Ishikawa (cell line): ENCODE data around the gene GPR153.

Experiments
- CEBPB ChIP-seq: IDR thresholded peaks from 2 replicates; pipeline ENCODE4 v1.6.1; 2012
- CREB1 ChIP-seq: IDR thresholded peaks from 2 replicates; pipeline ENCODE4 v1.6.1; 2012; ENCODE audit warnings: low read depth
- EGR1 ChIP-seq: IDR thresholded peaks from 2 replicates; pipeline ENCODE4 v1.6.1; 2012
- EP300 ChIP-seq: IDR thresholded peaks from 2 replicates; pipeline ENCODE4 v1.6.1; 2012; ENCODE audit warnings: borderline replicate concordance
- FOXM1 ChIP-seq: IDR thresholded peaks from 2 replicates; pipeline ENCODE4 v1.6.1; 2012; ENCODE audit warnings: low read depth, borderline replicate concordance
- NFIC ChIP-seq: IDR thresholded peaks from 2 replicates; pipeline ENCODE4 v1.6.1; 2012
- RAD21 ChIP-seq: IDR thresholded peaks from 2 replicates; pipeline ENCODE4 v1.6.1; 2012; ENCODE audit warnings: low read depth
- TAF1 ChIP-seq: IDR thresholded peaks from 2 replicates; pipeline ENCODE4 v1.6.1; 2012; ENCODE audit warnings: low read depth, mild to moderate bottlenecking
- TCF12 ChIP-seq: IDR thresholded peaks from 2 replicates; pipeline ENCODE4 v1.6.1; 2012; ENCODE audit warnings: low read depth
- TEAD4 ChIP-seq: IDR thresholded peaks from 2 replicates; pipeline ENCODE4 v1.6.1; 2012
- YY1 ChIP-seq: IDR thresholded peaks from 2 replicates; pipeline ENCODE4 v1.6.1; 2012; ENCODE audit warnings: low read depth
- ZBTB7A ChIP-seq: IDR thresholded peaks from 2 replicates; pipeline ENCODE4 v1.6.1; 2012; ENCODE audit warnings: low read depth
- TF ChIP-seq, protein P1 (sequence below): IDR thresholded peaks from 2 replicates; pipeline ENCODE4 v1.6.1; 2012
- TF ChIP-seq, protein P2 (sequence below): IDR thresholded peaks from 2 replicates; pipeline ENCODE4 v1.6.1; 2012
- TF ChIP-seq, protein P3 (sequence below): IDR thresholded peaks from 2 replicates; pipeline ENCODE4 v1.6.1; 2012; ENCODE audit warnings: low read depth, mild to moderate bottlenecking

Gene GPR153

DNA sequence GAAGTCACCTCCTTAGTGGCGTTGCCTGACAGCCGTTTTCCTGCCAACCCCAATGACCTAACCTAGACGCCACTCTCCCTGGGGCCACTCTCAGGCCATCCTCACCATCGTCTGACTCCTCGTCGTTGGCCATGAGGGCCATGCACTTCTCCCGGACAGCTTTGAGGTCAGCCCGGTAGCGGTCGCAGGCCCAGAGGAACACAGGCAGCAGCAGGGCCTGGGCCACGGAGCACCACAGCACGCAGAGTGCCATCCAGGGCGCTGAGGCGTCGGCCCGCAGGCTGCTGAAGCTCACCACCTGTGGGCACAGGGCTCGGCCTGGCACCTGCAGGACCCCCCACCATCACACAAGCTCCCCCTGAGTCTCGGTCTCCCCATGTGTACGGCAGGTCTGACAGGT is 9.7 kb downstream of the GPR153 start:
- TF ChIP-seq RAD21, result no peak

DNA sequence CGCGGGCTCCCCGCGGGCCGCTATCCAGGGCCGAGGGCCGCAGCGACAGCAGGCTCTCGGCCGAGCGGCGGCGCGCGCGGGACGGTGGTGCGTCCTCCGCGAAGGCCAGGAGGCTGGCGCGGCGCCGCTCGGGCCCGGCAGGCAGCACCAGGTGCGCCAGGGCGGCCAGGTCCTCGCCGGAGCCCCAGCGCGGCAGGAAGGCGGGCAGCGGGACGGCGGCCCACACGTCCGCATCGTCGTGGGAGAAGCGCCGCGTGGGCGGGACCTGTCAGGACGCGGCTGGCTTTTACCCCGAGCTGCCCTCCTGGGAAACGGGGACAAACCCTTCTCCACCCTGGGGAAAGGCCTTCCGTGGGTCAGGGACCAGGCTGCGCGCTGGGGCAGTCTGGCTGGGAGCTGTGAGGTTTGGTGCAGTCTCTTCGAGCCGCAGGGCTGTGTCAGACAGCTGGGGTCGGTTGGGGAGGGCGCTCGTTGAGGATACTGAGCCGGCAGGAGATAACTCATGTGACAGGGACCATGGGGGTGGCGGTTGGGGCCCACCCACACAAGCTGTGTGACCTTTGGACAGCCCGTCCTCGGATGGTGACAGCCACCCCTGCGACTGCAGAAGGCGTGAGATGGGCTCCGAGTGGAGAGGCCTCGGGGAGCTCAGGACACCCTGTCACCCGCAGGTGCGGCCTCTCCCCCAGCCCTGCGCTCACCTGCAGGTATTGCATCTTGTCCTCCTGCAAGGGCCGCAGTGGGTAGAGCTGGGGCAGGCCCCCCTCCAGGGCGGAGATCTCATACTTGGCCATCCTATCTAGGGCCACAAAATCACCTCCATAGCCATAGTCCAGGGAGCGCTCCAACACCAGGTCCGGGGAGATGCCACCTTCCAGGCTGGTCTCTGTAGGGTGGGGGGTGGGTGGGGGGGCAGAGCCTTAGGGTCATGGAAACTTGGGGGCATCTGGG is 10.9 kb downstream of the GPR153 start:
- TF ChIP-seq CEBPB (no peak), EGR1 (peak; percentile 34; the same call in 1 of the 2 replicates)
- TF ChIP-seq, protein P1, sequence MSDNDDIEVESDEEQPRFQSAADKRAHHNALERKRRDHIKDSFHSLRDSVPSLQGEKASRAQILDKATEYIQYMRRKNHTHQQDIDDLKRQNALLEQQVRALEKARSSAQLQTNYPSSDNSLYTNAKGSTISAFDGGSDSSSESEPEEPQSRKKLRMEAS, result peak; percentile 28; the same call in 1 of the 2 replicates

DNA sequence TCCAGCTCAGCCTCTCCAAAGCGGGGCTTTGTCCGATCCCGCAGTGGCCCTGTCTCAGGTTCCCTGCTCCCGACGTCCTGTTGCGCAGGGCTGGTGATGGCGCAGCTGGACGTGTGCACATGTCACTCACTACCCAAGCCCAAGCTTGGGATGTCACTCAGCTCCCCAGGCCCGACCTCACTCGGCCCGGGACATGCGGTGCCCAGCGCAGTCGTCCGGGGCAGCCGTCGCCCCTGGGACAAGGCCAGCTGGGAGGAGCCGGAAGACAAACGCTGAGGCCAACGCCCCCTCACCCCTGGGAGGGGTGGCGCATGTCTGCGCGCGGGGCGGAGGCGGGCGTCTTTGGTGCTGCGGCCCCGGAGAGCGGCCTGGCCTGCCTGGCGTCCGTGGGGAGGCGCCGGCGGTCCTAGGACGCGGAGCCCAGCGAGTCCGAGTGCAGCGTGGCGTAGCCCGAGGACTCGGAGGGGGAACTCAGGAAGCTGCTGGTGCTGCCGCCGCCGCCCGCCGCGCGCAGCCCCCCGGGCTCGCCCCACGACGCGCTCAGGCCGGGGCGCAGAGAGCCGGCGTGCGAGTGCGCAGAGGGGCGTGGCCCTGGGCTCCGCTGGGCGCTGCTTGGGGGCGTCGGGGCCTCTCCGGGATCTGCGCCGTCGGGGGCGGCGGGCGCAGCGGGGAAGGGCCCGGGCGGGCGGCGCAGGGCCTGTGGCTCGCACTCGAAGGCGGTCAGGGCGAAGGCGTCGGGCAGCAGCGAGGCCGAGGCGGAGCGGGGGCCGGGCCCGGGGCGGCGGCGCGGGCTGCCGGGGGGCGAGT is 11.8 kb downstream of the GPR153 start:
- no peak for TF ChIP-seq EP300
- no peak for TF ChIP-seq TAF1
- peak; percentile 38; the same call in 1 of the 2 replicates for TF ChIP-seq NFIC
- TF ChIP-seq EGR1, result peak; percentile 53; the same call in 1 of the 2 replicates
- peak; percentile 43; the same call in 1 of the 2 replicates for TF ChIP-seq ZBTB7A

DNA sequence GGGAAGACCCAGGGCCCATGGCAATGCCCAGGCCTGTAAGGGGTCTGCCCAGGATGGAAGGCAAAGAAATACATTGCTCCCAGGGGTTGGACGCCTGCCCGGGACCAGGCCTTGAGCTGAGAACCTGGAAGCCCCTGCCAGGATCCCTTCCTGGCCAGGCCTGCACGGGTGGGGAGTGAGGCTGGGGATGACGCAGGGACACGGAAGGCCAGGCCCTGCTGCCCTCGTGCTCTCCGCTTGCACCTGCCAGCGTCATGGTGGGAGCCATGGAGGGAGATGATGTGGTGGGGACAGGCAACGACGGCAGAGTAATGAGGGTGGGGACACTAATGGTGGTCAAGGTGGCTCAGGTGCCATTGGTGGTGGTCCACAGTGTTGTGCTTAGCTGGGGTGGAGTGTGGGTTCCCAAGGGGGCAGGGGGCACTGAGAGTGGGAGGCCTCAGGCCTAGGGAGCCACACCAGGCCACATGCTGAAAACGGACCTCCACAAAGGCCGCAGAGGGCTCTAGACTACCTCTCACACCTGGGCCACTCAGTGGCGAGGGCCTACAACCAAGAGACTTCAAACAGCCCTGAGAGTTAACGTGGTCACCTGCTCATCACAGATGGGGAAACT is 12.6 kb downstream of the GPR153 start:
- TF ChIP-seq NFIC (no peak), TEAD4 (no peak), EGR1 (no peak), TCF12 (no peak), TAF1 (no peak), YY1 (no peak)
- TF ChIP-seq, protein P2, sequence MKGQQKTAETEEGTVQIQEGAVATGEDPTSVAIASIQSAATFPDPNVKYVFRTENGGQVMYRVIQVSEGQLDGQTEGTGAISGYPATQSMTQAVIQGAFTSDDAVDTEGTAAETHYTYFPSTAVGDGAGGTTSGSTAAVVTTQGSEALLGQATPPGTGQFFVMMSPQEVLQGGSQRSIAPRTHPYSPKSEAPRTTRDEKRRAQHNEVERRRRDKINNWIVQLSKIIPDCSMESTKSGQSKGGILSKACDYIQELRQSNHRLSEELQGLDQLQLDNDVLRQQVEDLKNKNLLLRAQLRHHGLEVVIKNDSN, result no peak
- TF ChIP-seq, protein P3, sequence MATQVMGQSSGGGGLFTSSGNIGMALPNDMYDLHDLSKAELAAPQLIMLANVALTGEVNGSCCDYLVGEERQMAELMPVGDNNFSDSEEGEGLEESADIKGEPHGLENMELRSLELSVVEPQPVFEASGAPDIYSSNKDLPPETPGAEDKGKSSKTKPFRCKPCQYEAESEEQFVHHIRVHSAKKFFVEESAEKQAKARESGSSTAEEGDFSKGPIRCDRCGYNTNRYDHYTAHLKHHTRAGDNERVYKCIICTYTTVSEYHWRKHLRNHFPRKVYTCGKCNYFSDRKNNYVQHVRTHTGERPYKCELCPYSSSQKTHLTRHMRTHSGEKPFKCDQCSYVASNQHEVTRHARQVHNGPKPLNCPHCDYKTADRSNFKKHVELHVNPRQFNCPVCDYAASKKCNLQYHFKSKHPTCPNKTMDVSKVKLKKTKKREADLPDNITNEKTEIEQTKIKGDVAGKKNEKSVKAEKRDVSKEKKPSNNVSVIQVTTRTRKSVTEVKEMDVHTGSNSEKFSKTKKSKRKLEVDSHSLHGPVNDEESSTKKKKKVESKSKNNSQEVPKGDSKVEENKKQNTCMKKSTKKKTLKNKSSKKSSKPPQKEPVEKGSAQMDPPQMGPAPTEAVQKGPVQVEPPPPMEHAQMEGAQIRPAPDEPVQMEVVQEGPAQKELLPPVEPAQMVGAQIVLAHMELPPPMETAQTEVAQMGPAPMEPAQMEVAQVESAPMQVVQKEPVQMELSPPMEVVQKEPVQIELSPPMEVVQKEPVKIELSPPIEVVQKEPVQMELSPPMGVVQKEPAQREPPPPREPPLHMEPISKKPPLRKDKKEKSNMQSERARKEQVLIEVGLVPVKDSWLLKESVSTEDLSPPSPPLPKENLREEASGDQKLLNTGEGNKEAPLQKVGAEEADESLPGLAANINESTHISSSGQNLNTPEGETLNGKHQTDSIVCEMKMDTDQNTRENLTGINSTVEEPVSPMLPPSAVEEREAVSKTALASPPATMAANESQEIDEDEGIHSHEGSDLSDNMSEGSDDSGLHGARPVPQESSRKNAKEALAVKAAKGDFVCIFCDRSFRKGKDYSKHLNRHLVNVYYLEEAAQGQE, result no peak

DNA sequence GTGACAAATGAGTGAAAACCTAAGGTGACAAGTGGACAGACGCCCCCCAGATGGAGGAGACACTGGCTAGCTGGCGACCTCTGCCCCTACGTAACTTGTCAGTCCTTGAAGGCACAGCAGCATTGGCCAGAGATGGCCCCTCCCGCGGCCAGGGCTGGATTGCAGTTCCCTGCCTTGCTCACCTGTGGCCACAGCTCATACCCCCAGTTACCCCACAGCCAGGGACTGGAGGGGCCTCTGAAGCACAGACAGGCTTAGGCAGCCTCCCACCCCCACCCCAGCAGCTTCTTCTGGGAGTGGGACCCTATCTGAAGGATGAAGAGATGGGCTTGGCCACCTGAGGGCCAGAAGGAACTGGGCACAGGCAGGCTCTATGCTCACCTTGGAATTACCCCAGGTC is 13.2 kb downstream of the GPR153 start:
- TF ChIP-seq YY1, result no peak
- no peak for TF ChIP-seq EGR1
- no peak for TF ChIP-seq TEAD4
- TF ChIP-seq TAF1, result no peak
- TF ChIP-seq FOXM1, result no peak
- no peak for TF ChIP-seq NFIC
- TF ChIP-seq EP300, result no peak
- TF ChIP-seq, protein P1, result no peak
- TF ChIP-seq, protein P3, result no peak
- TF ChIP-seq CREB1, result no peak
- TF ChIP-seq CEBPB, result no peak
- no peak for TF ChIP-seq TCF12
- TF ChIP-seq ZBTB7A, result no peak
- TF ChIP-seq, protein P2, result no peak
- no peak for TF ChIP-seq RAD21
